ENCODE measurements around the gene TESK2.
A peak's percentile ranks its signal among the peaks of the same experiment; 100 is the strongest.

Gene TESK2

GRCh38 chr1:45299981-45300668 is 190.8 kb downstream of the TESK2 start:
- no peak overlapping the region for H3K9ac ChIP-seq (ENCODE audit: insufficient read length, low read depth)
- H3K4me1 ChIP-seq (ENCODE audit: insufficient read depth, insufficient read length): peaks cover 10% of the 10 kb centered on the region
- DNase-seq (ENCODE audit: low read depth, low spot score): peak; percentile 86
- no peak for TF ChIP-seq ZNF274 (IDR thresholded peaks at IDR 0.05; ENCODE audit: low read depth, low read length)
- no peak for TF ChIP-seq YY1 (IDR thresholded peaks at IDR 0.05; ENCODE audit: insufficient read depth, insufficient read length)
- TF ChIP-seq SUZ12 (IDR thresholded peaks at IDR 0.05; ENCODE audit: extremely low read depth, insufficient read depth, insufficient read length): no peak
- H3K9me3 ChIP-seq (ENCODE audit: insufficient read depth, low read length): peaks cover 5% of the 10 kb centered on the region; the same call in 1 of the 2 replicates
- no peaks in the 10 kb centered on the region for H3K36me3 ChIP-seq (ENCODE audit: insufficient read depth, insufficient read length, low read length)
- H3K4me3 ChIP-seq (ENCODE audit: insufficient read length, low read depth): no peak overlapping the region
- H3K27me3 ChIP-seq (ENCODE audit: insufficient read depth, insufficient read length): no peaks in the 10 kb centered on the region

DNA sequence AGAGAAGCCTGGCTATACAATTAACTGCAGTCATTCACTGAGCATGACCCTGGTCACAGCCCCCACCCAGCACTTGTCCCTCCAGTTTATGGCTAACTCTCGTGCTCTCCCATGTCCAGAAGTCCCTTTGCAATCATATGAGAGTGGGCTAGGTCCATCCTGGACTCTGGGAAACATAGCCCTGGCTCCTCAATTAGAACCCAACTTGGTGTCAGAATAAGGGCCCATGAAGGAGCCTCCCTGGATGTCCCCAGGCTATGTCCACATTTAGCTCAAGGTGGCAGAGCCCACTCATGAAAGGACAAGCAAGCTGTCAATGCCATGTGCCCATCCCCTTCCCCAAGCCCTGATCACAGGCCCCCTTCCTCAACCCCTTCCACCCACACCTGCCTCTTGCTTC is 191.7 kb downstream of the TESK2 start:
- no peak overlapping the region for H3K4me3 ChIP-seq (ENCODE audit: insufficient read length, low read depth)
- no peak for DNase-seq (ENCODE audit: low read depth, low spot score)
- no peaks in the 10 kb centered on the region for H3K27me3 ChIP-seq (ENCODE audit: insufficient read depth, insufficient read length)
- H3K4me1 ChIP-seq (ENCODE audit: insufficient read depth, insufficient read length): peaks cover 3% of the 10 kb centered on the region
- H3K9ac ChIP-seq (ENCODE audit: insufficient read length, low read depth): no peak overlapping the region
- H3K9me3 ChIP-seq (ENCODE audit: insufficient read depth, low read length): no peaks in the 10 kb centered on the region
- TF ChIP-seq ZNF274 (IDR thresholded peaks at IDR 0.05; ENCODE audit: low read depth, low read length): no peak
- TF ChIP-seq YY1 (IDR thresholded peaks at IDR 0.05; ENCODE audit: insufficient read depth, insufficient read length): no peak
- TF ChIP-seq SUZ12 (IDR thresholded peaks at IDR 0.05; ENCODE audit: extremely low read depth, insufficient read depth, insufficient read length): no peak
- no peaks in the 10 kb centered on the region for H3K36me3 ChIP-seq (ENCODE audit: insufficient read depth, insufficient read length, low read length)

DNA sequence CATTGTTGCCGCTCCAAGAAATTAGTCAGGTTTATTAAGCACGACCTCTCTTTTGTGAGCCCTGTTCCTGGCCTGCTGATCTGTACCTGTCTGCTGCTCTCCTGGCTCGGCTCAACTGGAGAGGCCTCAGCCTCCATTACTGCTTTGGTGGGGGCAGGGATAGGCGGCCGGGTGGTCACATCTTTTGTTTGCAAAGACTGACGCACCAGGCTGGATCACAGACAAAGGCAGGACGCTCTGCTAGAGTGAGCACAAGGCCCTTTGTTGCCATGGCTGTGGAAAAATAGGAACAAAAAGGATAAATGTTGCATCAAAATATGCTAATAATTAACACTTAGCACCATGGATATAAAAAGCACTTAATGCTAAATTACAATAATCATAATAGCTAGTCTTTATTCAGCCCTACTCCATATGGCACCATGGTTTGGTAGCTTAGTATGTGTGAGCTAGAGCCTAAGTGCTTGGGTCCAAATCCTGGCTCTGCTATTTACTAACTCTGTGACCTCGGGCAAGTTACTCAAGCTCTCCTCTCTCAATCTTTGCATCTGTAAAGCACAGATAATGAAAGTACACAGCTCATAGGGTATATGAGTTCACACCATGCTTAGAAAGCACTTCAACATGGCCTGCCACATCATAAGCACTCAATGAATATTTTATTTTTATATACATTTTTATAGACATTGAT is 193.2 kb downstream of the TESK2 start:
- DNase-seq (ENCODE audit: low read depth, low spot score): no peak
- Histone ChIP-seq H3K36me3 (ENCODE audit: insufficient read depth, insufficient read length, low read length) (no peaks in the 10 kb centered on the region), H3K4me3 (ENCODE audit: insufficient read length, low read depth) (no peak overlapping the region), H3K4me1 (ENCODE audit: insufficient read depth, insufficient read length) (peaks cover 3% of the 10 kb centered on the region), H3K9ac (ENCODE audit: insufficient read length, low read depth) (no peak overlapping the region), H3K27me3 (ENCODE audit: insufficient read depth, insufficient read length) (no peaks in the 10 kb centered on the region), H3K9me3 (ENCODE audit: insufficient read depth, low read length) (no peaks in the 10 kb centered on the region)
- TF ChIP-seq SUZ12 (IDR thresholded peaks at IDR 0.05; ENCODE audit: extremely low read depth, insufficient read depth, insufficient read length) (no peak), YY1 (IDR thresholded peaks at IDR 0.05; ENCODE audit: insufficient read depth, insufficient read length) (no peak), ZNF274 (IDR thresholded peaks at IDR 0.05; ENCODE audit: low read depth, low read length) (no peak)
